GM19023 (cell line): ENCODE data around the gene SMTNL2.

Experiments used
- ATAC-seq: cut with Tn5 transposase; IDR thresholded peaks from one replicate; pipeline ENCODE4 v1.9.1; 2021; ENCODE audit warnings: mild to moderate bottlenecking, moderate library complexity; ENCODE audit not compliant: unreplicated experiment

Gene SMTNL2

GRCh38 chr17:4544951-4545216 is 39.4 kb upstream of the SMTNL2 start:
- no peak for ATAC-seq

- no peak for ATAC-seq
These were observed 38.9 kb upstream of the SMTNL2 start for GRCh38 chr17:4545217-4545951.

- no peak for ATAC-seq
These were observed 37.0 kb upstream of the SMTNL2 start for GRCh38 chr17:4547118-4547906.

GRCh38 chr17:4548061-4548461 is 36.3 kb upstream of the SMTNL2 start:
- ATAC-seq: no peak

GRCh38 chr17:4548721-4549531 is 35.4 kb upstream of the SMTNL2 start:
- ATAC-seq: no peak

GRCh38 chr17:4549781-4550533 is 34.4 kb upstream of the SMTNL2 start:
- no peak for ATAC-seq

GRCh38 chr17:4550534-4551039 is 33.7 kb upstream of the SMTNL2 start:
- no peak for ATAC-seq

- no peak for ATAC-seq
These were observed 33.2 kb upstream of the SMTNL2 start for GRCh38 chr17:4551141-4551540.

GRCh38 chr17:4551796-4552525 is 32.4 kb upstream of the SMTNL2 start:
- no peak for ATAC-seq

GRCh38 chr17:4553669-4554068 is 30.7 kb upstream of the SMTNL2 start:
- no peak for ATAC-seq

- no peak for ATAC-seq
These were observed 29.8 kb upstream of the SMTNL2 start for GRCh38 chr17:4554441-4554996.

GRCh38 chr17:4554997-4555799 is 29.1 kb upstream of the SMTNL2 start, which contains the start of gene MYBBP1A:
MYBBP1A (minus strand) TSS chr17:4555384; CDS start chr17:4555324, 60 bp downstream.
- ATAC-seq: peak; percentile 74

GRCh38 chr17:4555873-4556759 is 28.2 kb upstream of the SMTNL2 start:
- ATAC-seq: no peak

GRCh38 chr17:4556996-4557395 is 27.3 kb upstream of the SMTNL2 start:
- ATAC-seq: no peak

GRCh38 chr17:4557626-4558346 is 26.5 kb upstream of the SMTNL2 start:
- no peak for ATAC-seq

- no peak for ATAC-seq
These were observed 25.9 kb upstream of the SMTNL2 start for GRCh38 chr17:4558347-4558971.
